GM12878 (cell line): ENCODE data around the gene CEP131. TPM values are rescaled to one million over a fixed set of nuclear protein-coding genes. Genes with fewer than 3 reads are reported as not detected.

Experiments used
- polyA plus RNA-seq, 11 experiments: library from polyadenylated mRNA; depleted of rRNA in 4 of 11; unstranded in 6 of 11; stranded (reverse) in 5 of 11; fragments of >200 nt; fragmentation: Nextera tagmentation in 4 of 11; fragmentation: Illumina TruSeq in 1 of 11; extraction: Ambion mirVana in 4 of 11; extraction: Trizol in 1 of 11; gene quantifications; 1 replicate in 1 of 11; 2 replicates in 10 of 11; pipeline versions ENCODE4 v1.2.1 to v1.2.3, GENCODE V29; 2011 to 2016; ENCODE audit warnings: inconsistent platforms in 2 of 11, missing spikeins in 2 of 11, low read depth in 1 of 11
- total RNA-seq, 4 experiments: library from RNA; depleted of rRNA in 3 of 4; stranded (reverse); fragments of >200 nt in 3 of 4; fragmentation: Illumina TruSeq in 1 of 4; extraction: Trizol in 1 of 4; gene quantifications; 2 replicates each; pipeline versions ENCODE4 v1.2.1 to v1.2.3, GENCODE V29; 2013 to 2021

The CEP131 gene
- total and polyA plus RNA-seq, 10 of the 15 experiments (the other 5 are each of a cell fraction or from before 2014, with no cell fraction given): 0.05 to 17.3 (median 6.7) TPM

Other genes with a start within 250 kb of the CEP131 start
Only the 7 nearest of the 8 such genes appear.
- gene BAIAP2, start 187.8 kb downstream of the CEP131 start, total RNA-seq (2014; rRNA removed): 0.11 and 1.1 TPM in 2 replicates
- gene BAIAP2, start 187.8 kb downstream of the CEP131 start, total RNA-seq (2014; rRNA removed; fragmentation: Illumina TruSeq; extraction: Trizol): 0.18 TPM in 2 replicates
- 0.64 and 1.2 TPM in 2 replicates for gene BAIAP2, start 187.8 kb downstream of the CEP131 start, total RNA-seq (2021)
- 0.22 TPM in 1 of 2 replicates, not detected in the other for gene BAIAP2, start 187.8 kb downstream of the CEP131 start, polyA plus RNA-seq (2011; rRNA removed)
- 0.15 TPM in 1 of 2 replicates, not detected in the other for gene BAIAP2, start 187.8 kb downstream of the CEP131 start, polyA plus RNA-seq (2014; fragmentation: Illumina TruSeq; extraction: Trizol)
- gene BAIAP2, start 187.8 kb downstream of the CEP131 start, polyA plus RNA-seq (2014; fragmentation: Nextera tagmentation; extraction: Ambion mirVana): not detected
- 0.56 and 2.6 TPM in 2 replicates for gene BAIAP2, start 187.8 kb downstream of the CEP131 start, polyA plus RNA-seq (2014; rRNA removed)
- under 1 TPM; 0.39 to 0.53 TPM for gene BAIAP2, start 187.8 kb downstream of the CEP131 start, polyA plus RNA-seq (2016; fragmentation: Nextera tagmentation; extraction: Ambion mirVana)
- gene PVALEF, start 57.5 kb downstream of the CEP131 start, total RNA-seq (2014; rRNA removed): not detected in 2 replicates
- gene PVALEF, start 57.5 kb downstream of the CEP131 start, total RNA-seq (2014; rRNA removed; fragmentation: Illumina TruSeq; extraction: Trizol): not detected in 2 replicates
- gene PVALEF, start 57.5 kb downstream of the CEP131 start, total RNA-seq (2021): not detected in 2 replicates
- not detected in 2 replicates for gene PVALEF, start 57.5 kb downstream of the CEP131 start, polyA plus RNA-seq (2011; rRNA removed)
- gene PVALEF, start 57.5 kb downstream of the CEP131 start, polyA plus RNA-seq (2014; fragmentation: Illumina TruSeq; extraction: Trizol): not detected in 2 replicates
- not detected for gene PVALEF, start 57.5 kb downstream of the CEP131 start, polyA plus RNA-seq (2014; fragmentation: Nextera tagmentation; extraction: Ambion mirVana)
- gene PVALEF, start 57.5 kb downstream of the CEP131 start, polyA plus RNA-seq (2014; rRNA removed): not detected in 2 replicates
- gene PVALEF, start 57.5 kb downstream of the CEP131 start, polyA plus RNA-seq (2016; fragmentation: Nextera tagmentation; extraction: Ambion mirVana): not detected
- 0.05 TPM in 1 of 2 replicates, not detected in the other for gene AATK, start 56.7 kb downstream of the CEP131 start, total RNA-seq (2014; rRNA removed)
- not detected in 2 replicates for gene AATK, start 56.7 kb downstream of the CEP131 start, total RNA-seq (2014; rRNA removed; fragmentation: Illumina TruSeq; extraction: Trizol)
- gene AATK, start 56.7 kb downstream of the CEP131 start, total RNA-seq (2021): not detected in 2 replicates
- gene AATK, start 56.7 kb downstream of the CEP131 start, polyA plus RNA-seq (2011; rRNA removed): 0.04 and 0.09 TPM in 2 replicates
- not detected in 2 replicates for gene AATK, start 56.7 kb downstream of the CEP131 start, polyA plus RNA-seq (2014; fragmentation: Illumina TruSeq; extraction: Trizol)
- not detected for gene AATK, start 56.7 kb downstream of the CEP131 start, polyA plus RNA-seq (2014; fragmentation: Nextera tagmentation; extraction: Ambion mirVana)
- 0.01 TPM in 1 of 2 replicates, not detected in the other for gene AATK, start 56.7 kb downstream of the CEP131 start, polyA plus RNA-seq (2014; rRNA removed)
- not detected for gene AATK, start 56.7 kb downstream of the CEP131 start, polyA plus RNA-seq (2016; fragmentation: Nextera tagmentation; extraction: Ambion mirVana)
- gene TEPSIN, start 16.1 kb upstream of the CEP131 start, total RNA-seq (2014; rRNA removed): 14.6 and 15.9 TPM in 2 replicates
- gene TEPSIN, start 16.1 kb upstream of the CEP131 start, total RNA-seq (2014; rRNA removed; fragmentation: Illumina TruSeq; extraction: Trizol): 4.5 and 4.8 TPM in 2 replicates
- gene TEPSIN, start 16.1 kb upstream of the CEP131 start, total RNA-seq (2021): 26.7 and 35.3 TPM in 2 replicates
- gene TEPSIN, start 16.1 kb upstream of the CEP131 start, polyA plus RNA-seq (2011; rRNA removed): 5.4 and 10.2 TPM in 2 replicates
- 2.7 and 5.8 TPM in 2 replicates for gene TEPSIN, start 16.1 kb upstream of the CEP131 start, polyA plus RNA-seq (2014; fragmentation: Illumina TruSeq; extraction: Trizol)
- 1 to 10 TPM in 1 of 2 experiments, under 1 TPM in 1; 0.87 to 1.6 TPM for gene TEPSIN, start 16.1 kb upstream of the CEP131 start, polyA plus RNA-seq (2014; fragmentation: Nextera tagmentation; extraction: Ambion mirVana)
- 36.7 and 39.3 TPM in 2 replicates for gene TEPSIN, start 16.1 kb upstream of the CEP131 start, polyA plus RNA-seq (2014; rRNA removed)
- gene TEPSIN, start 16.1 kb upstream of the CEP131 start, polyA plus RNA-seq (2016; fragmentation: Nextera tagmentation; extraction: Ambion mirVana): 1 to 10 TPM; 3.1 to 3.7 TPM
- gene NDUFAF8, start 16.4 kb upstream of the CEP131 start, total RNA-seq (2014; rRNA removed): 97.9 and 107 TPM in 2 replicates
- gene NDUFAF8, start 16.4 kb upstream of the CEP131 start, total RNA-seq (2014; rRNA removed; fragmentation: Illumina TruSeq; extraction: Trizol): 91.4 and 105 TPM in 2 replicates
- 95.6 and 99.9 TPM in 2 replicates for gene NDUFAF8, start 16.4 kb upstream of the CEP131 start, total RNA-seq (2021)
- gene NDUFAF8, start 16.4 kb upstream of the CEP131 start, polyA plus RNA-seq (2011; rRNA removed): 140 and 160 TPM in 2 replicates
- 36.2 and 53.0 TPM in 2 replicates for gene NDUFAF8, start 16.4 kb upstream of the CEP131 start, polyA plus RNA-seq (2014; fragmentation: Illumina TruSeq; extraction: Trizol)
- gene NDUFAF8, start 16.4 kb upstream of the CEP131 start, polyA plus RNA-seq (2014; fragmentation: Nextera tagmentation; extraction: Ambion mirVana): 10 to 100 TPM; 22.0 to 71.5 TPM
- 122 and 133 TPM in 2 replicates for gene NDUFAF8, start 16.4 kb upstream of the CEP131 start, polyA plus RNA-seq (2014; rRNA removed)
- gene NDUFAF8, start 16.4 kb upstream of the CEP131 start, polyA plus RNA-seq (2016; fragmentation: Nextera tagmentation; extraction: Ambion mirVana): 100 to 1,000 TPM; 295 to 307 TPM
- 31.2 and 32.0 TPM in 2 replicates for gene SLC38A10, start 72.3 kb upstream of the CEP131 start, total RNA-seq (2014; rRNA removed)
- 9.6 and 10.2 TPM in 2 replicates for gene SLC38A10, start 72.3 kb upstream of the CEP131 start, total RNA-seq (2014; rRNA removed; fragmentation: Illumina TruSeq; extraction: Trizol)
- 60.1 and 67.9 TPM in 2 replicates for gene SLC38A10, start 72.3 kb upstream of the CEP131 start, total RNA-seq (2021)
- gene SLC38A10, start 72.3 kb upstream of the CEP131 start, polyA plus RNA-seq (2011; rRNA removed): 6.5 and 10.5 TPM in 2 replicates
- 3.6 and 12.2 TPM in 2 replicates for gene SLC38A10, start 72.3 kb upstream of the CEP131 start, polyA plus RNA-seq (2014; fragmentation: Illumina TruSeq; extraction: Trizol)
- 1 to 10 TPM in 1 of 2 experiments, under 1 TPM in 1; 0.52 to 3.2 TPM for gene SLC38A10, start 72.3 kb upstream of the CEP131 start, polyA plus RNA-seq (2014; fragmentation: Nextera tagmentation; extraction: Ambion mirVana)
- gene SLC38A10, start 72.3 kb upstream of the CEP131 start, polyA plus RNA-seq (2014; rRNA removed): 36.3 and 47.7 TPM in 2 replicates
- 10 to 100 TPM; 43.9 to 47.9 TPM for gene SLC38A10, start 72.3 kb upstream of the CEP131 start, polyA plus RNA-seq (2016; fragmentation: Nextera tagmentation; extraction: Ambion mirVana)
- under 0.01 TPM in 1 of 2 replicates, not detected in the other for gene BAHCC1, start 172.5 kb upstream of the CEP131 start, total RNA-seq (2014; rRNA removed)
- not detected in 2 replicates for gene BAHCC1, start 172.5 kb upstream of the CEP131 start, total RNA-seq (2014; rRNA removed; fragmentation: Illumina TruSeq; extraction: Trizol)
- 0.10 and 0.45 TPM in 2 replicates for gene BAHCC1, start 172.5 kb upstream of the CEP131 start, total RNA-seq (2021)
- gene BAHCC1, start 172.5 kb upstream of the CEP131 start, polyA plus RNA-seq (2011; rRNA removed): 0.12 TPM in 1 of 2 replicates, not detected in the other
- not detected in 2 replicates for gene BAHCC1, start 172.5 kb upstream of the CEP131 start, polyA plus RNA-seq (2014; fragmentation: Illumina TruSeq; extraction: Trizol)
- gene BAHCC1, start 172.5 kb upstream of the CEP131 start, polyA plus RNA-seq (2014; fragmentation: Nextera tagmentation; extraction: Ambion mirVana): not detected
- gene BAHCC1, start 172.5 kb upstream of the CEP131 start, polyA plus RNA-seq (2014; rRNA removed): 0.03 TPM in 2 replicates
- gene BAHCC1, start 172.5 kb upstream of the CEP131 start, polyA plus RNA-seq (2016; fragmentation: Nextera tagmentation; extraction: Ambion mirVana): under 1 TPM in 1 of 2 experiments, not detected in 1; 0.14 TPM